Kasumi-1 (cell line): ENCODE measurements around the gene FOXB1.

Experiments
- DNase-seq, 2 experiments: peaks; one replicate each; lab custom pipeline; 2025; lab: John Stamatoyannopoulos, UW

FOXB1 gene

GRCh38 chr15:60004009-60004845, at the start of gene FOXB1:
FOXB1 (plus strand) TSS chr15:60004311; CDS start chr15:60004964, 653 bp downstream.
- no peak for DNase-seq

- DNase-seq: no peak
Measured at GRCh38 chr15:59958288-59958687, 45.8 kb upstream of the FOXB1 start.

- DNase-seq: no peak
Measured at GRCh38 chr15:59960318-59960717, 43.8 kb upstream of the FOXB1 start.

GRCh38 chr15:59963322-59963721, 40.8 kb upstream of the FOXB1 start:
- DNase-seq: no peak

GRCh38 chr15:59963925-59964324, 40.2 kb upstream of the FOXB1 start:
- no peak for DNase-seq

GRCh38 chr15:59965741-59966140, 38.4 kb upstream of the FOXB1 start:
- DNase-seq: no peak

GRCh38 chr15:59966262-59966661, 37.8 kb upstream of the FOXB1 start:
- no peak for DNase-seq

- no peak for DNase-seq
Measured at GRCh38 chr15:59968314-59968713, 35.8 kb upstream of the FOXB1 start.

GRCh38 chr15:59972241-59972640, 31.9 kb upstream of the FOXB1 start:
- DNase-seq: no peak

- peak; percentile 95 to 97 for DNase-seq
Measured at GRCh38 chr15:59976480-59977271, 27.4 kb upstream of the FOXB1 start.

- no peak for DNase-seq
Measured at GRCh38 chr15:59991834-59992233, 12.3 kb upstream of the FOXB1 start.

GRCh38 chr15:59993041-59993750, 10.9 kb upstream of the FOXB1 start:
- DNase-seq: no peak

GRCh38 chr15:59993950-59994401, 10.1 kb upstream of the FOXB1 start:
- DNase-seq: no peak

- DNase-seq: no peak
Measured at GRCh38 chr15:59994526-59994887, 9.6 kb upstream of the FOXB1 start.

- no peak for DNase-seq
Measured at GRCh38 chr15:59994888-59995557, 9.1 kb upstream of the FOXB1 start.

- DNase-seq: no peak
Measured at GRCh38 chr15:59995568-59996297, 8.4 kb upstream of the FOXB1 start.

GRCh38 chr15:59996298-59997041, 7.6 kb upstream of the FOXB1 start:
- DNase-seq: no peak

- DNase-seq: no peak
Measured at GRCh38 chr15:59997070-59997701, 6.9 kb upstream of the FOXB1 start.

GRCh38 chr15:59998305-59998949, 5.7 kb upstream of the FOXB1 start:
- DNase-seq: no peak
